ENCODE data around the gene RAD51B.

- TF ChIP-seq ZNF114 (tag by site-specific recombination; IDR thresholded peaks at IDR 0.05) (no peak), CTCF (tag by site-specific recombination; IDR thresholded peaks at IDR 0.05) (no peak), ZNF2 (tag by site-specific recombination; IDR thresholded peaks at IDR 0.05) (no peak)
These were observed 839.7 kb downstream of the RAD51B start for GRCh38 chr14:68658943-68659931.

All from HEK293 (cell line).